HS-5 (cell line): ENCODE data around the gene HSPB6.
"Not testable (repeated sequence)": the region's sequence is repeated elsewhere in the genome, so short reads cannot be mapped to it uniquely, and the experiment has no call there.

Experiments
- DNase-seq: peaks from one replicate; pipeline ENCODE4 v3.0.0-alpha.2; 2012; ENCODE audit warnings: low read depth

Gene HSPB6

GRCh38 chr19:35756377-35757230, at the start of gene HSPB6:
Gene HSPB6, minus strand, starts transcription at chr19:35757029. Its CDS starts 21 bp downstream, at chr19:35757008.
- no peak for DNase-seq

- no peak for DNase-seq
Observed at GRCh38 chr19:35806597-35806996, 49.8 kb upstream of the HSPB6 start.

- no peak for DNase-seq
Observed at GRCh38 chr19:35805526-35806102, 48.8 kb upstream of the HSPB6 start.

GRCh38 chr19:35801828-35802227, 45.0 kb upstream of the HSPB6 start:
- no peak for DNase-seq

- no peak for DNase-seq
Observed at GRCh38 chr19:35797663-35798062, 40.8 kb upstream of the HSPB6 start.

- no peak for DNase-seq
Observed at GRCh38 chr19:35796645-35797542, 40.1 kb upstream of the HSPB6 start.

- DNase-seq: not testable (repeated sequence)
Observed at GRCh38 chr19:35795564-35795963, 38.7 kb upstream of the HSPB6 start.

- no peak for DNase-seq
Observed at GRCh38 chr19:35793381-35794165, 36.7 kb upstream of the HSPB6 start.

- no peak for DNase-seq
Observed at GRCh38 chr19:35792888-35793287, 36.1 kb upstream of the HSPB6 start.

GRCh38 chr19:35792312-35792711, 35.5 kb upstream of the HSPB6 start:
- DNase-seq: no peak

- DNase-seq: no peak
Observed at GRCh38 chr19:35791814-35792279, 35.0 kb upstream of the HSPB6 start.

- DNase-seq: no peak
Observed at GRCh38 chr19:35790981-35791813, 34.4 kb upstream of the HSPB6 start.

- DNase-seq: no peak
Observed at GRCh38 chr19:35789978-35790944, 33.4 kb upstream of the HSPB6 start.

GRCh38 chr19:35789195-35789977, 32.6 kb upstream of the HSPB6 start:
- DNase-seq: no peak

GRCh38 chr19:35788205-35788960, 31.6 kb upstream of the HSPB6 start:
- DNase-seq: no peak

GRCh38 chr19:35787227-35787799, 30.5 kb upstream of the HSPB6 start:
- DNase-seq: no peak
